AML-193 (cell line): ENCODE data around the gene PRMT1.
"Not testable (repeated sequence)": the region's sequence is repeated elsewhere in the genome, so short reads cannot be mapped to it uniquely, and the experiment has no call there.

Experiments used
- DNase-seq, 2 experiments: peaks; one replicate each; lab custom pipeline; 2025; lab: John Stamatoyannopoulos, UW

The PRMT1 gene

GRCh38 chr19:49688531-49689132 is 11.6 kb downstream of the PRMT1 start:
- no peak for DNase-seq

GRCh38 chr19:49689133-49690078 is 12.3 kb downstream of the PRMT1 start, which contains the start of gene ADM5:
ADM5 (plus strand) TSS chr19:49689594; CDS start chr19:49689838, 244 bp downstream.
- no peak for DNase-seq

DNA sequence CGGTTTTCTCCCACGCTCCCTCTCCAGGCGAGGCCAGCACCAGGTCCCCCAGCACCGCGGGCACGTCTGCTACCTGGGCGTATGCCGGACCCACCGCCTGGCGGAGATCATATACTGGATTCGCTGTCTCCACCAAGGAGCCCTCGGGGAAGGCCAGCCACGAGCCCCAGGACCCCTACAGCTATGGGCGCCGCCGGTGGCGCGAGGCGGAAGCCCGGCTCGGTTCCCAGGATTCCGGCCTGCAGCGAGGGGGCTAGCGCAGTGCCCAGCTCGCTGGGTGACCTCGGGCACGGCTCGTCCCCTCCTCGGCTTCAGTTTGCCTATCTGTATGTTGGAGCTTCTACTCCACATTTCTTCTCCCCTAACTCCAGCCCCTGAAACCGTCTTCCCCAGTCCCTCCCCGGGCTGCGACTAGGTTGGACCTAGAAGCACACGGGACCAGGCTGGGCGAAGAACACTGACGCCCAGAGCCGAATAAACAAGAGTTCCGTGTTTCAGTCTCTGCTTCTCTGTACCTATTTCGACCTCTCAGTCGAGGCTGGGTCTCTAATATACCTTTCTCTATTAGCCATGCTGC is 13.1 kb downstream of the PRMT1 start:
- no peak for DNase-seq

GRCh38 chr19:49690656-49691242 is 13.7 kb downstream of the PRMT1 start, which contains the start of gene CPT1C:
CPT1C (plus strand) TSS chr19:49691116; CDS start chr19:49692253, 1,137 bp downstream.
- no peak for DNase-seq

- DNase-seq: no peak
Measured at GRCh38 chr19:49691243-49692146, 14.4 kb downstream of the PRMT1 start.

GRCh38 chr19:49692147-49692506 is 15.1 kb downstream of the PRMT1 start:
- no peak for DNase-seq

GRCh38 chr19:49696115-49696514 is 19.0 kb downstream of the PRMT1 start:
- DNase-seq: no peak

- no peak for DNase-seq
Measured at GRCh38 chr19:49696865-49697264, 19.8 kb downstream of the PRMT1 start.

DNA sequence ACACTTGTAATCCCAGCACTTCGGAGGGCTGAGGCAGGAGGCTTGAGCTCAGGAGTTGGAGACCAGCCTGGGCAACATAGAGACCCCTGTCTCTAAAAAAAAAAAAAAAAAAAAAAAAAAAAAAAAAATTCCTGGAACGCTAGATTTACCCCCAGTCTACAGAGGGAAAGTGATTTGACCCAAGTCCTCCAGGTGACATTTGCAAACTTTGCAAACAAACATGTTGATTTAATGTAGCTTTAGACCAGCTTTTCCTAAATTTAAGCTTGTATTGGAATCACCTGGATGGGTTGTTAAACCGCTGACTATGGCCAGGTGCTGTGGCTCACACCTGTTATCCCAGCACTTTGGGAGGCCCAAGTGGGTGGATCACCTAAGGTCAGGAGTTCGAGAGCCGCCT is 22.3 kb downstream of the PRMT1 start:
- DNase-seq: no peak

GRCh38 chr19:49700563-49700962 is 23.5 kb downstream of the PRMT1 start:
- DNase-seq: no peak

GRCh38 chr19:49701271-49701786 is 24.3 kb downstream of the PRMT1 start:
- no peak for DNase-seq

DNA sequence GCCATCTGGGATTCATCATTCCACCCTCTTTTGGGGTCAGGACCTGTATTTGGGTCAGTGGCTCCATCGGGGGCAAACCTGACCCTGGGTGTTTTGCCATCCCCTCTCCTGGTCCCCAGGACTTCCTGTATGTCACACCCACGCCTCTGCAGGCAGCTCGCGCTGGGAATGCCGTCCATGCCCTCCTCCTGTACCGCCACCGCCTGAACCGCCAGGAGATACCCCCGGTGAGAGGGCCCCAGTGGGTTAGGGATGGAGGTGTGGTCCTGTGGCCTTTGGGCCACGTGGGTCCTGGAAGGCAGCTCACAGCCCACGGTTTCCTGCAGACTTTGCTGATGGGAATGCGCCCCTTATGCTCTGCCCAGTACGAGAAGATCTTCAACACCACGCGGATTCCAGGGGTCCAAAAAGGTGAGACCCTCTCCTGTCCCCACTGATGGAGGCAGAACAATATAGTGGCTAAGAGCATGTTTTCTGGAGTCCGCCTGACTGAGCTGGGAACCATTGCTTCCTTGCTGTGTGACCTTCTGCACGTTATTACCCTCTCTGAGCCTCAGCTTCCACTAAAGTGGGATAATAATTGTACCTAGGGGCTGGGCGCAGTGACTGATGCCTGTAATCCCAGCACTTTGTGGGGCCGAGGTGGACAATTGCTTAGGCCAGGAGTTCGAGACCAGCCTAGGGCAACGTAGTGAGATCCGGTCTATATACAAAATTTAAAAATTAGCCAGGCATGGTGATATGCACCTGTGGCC is 28.0 kb downstream of the PRMT1 start:
- no peak for DNase-seq

DNA sequence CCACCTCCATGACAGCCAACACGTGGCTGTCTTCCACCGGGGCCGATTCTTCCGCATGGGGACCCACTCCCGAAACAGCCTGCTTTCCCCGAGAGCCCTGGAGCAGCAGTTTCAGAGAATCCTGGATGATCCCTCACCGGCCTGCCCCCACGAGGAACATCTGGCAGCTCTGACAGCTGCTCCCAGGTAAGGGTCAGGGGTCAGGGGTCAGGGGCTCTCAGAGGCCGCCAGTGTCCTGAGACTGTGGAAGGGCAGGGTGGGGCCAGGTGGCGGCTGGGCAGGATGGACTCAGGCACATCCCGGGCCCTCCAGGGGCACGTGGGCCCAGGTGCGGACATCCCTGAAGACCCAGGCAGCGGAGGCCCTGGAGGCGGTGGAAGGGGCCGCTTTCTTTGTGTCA is 28.8 kb downstream of the PRMT1 start:
- DNase-seq: no peak

GRCh38 chr19:49710372-49710951 is 33.4 kb downstream of the PRMT1 start:
- no peak for DNase-seq

GRCh38 chr19:49712397-49712859 is 35.4 kb downstream of the PRMT1 start:
- DNase-seq: no peak

GRCh38 chr19:49713236-49713845 is 36.3 kb downstream of the PRMT1 start:
- no peak for DNase-seq

DNA sequence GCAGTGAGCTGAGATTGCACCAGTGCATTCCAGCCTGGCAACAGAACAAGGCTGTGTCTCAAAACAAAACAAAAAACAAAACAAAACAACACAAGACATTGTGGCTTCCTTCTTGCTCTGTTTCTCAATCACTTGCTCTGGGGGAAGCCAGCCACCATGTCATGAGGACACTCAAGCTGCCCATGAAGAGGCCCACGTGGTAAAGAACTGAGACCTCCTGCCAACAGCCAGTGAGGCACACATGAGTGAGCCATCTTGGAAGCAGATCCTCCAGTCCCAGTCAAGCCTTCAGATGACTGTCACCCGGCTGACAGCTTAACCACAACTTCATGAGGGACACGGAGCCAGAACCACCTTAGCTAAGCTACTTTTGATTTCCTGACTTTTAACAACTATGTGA is 39.1 kb downstream of the PRMT1 start:
- no peak for DNase-seq

- no peak for DNase-seq
Measured at GRCh38 chr19:49718511-49718910, 41.4 kb downstream of the PRMT1 start.

DNA sequence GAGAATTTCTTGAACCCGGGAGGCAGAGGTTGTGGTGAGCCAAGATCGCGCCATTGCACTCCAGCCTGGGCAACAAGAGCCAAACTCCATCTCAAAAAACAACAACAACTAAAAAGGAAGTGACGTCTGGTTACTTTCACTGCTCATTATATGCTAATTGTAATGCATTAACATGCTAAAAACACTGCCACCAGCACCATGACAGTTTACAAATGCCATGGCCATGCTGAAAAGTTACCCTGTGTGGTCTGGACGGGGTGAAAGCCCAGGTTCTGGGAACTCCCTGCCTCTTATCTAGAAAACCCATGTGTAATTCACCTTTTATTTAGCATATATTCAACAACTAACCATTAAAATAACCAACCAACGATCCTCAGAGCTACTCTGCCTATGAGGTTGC is 41.9 kb downstream of the PRMT1 start:
- no peak for DNase-seq

DNA sequence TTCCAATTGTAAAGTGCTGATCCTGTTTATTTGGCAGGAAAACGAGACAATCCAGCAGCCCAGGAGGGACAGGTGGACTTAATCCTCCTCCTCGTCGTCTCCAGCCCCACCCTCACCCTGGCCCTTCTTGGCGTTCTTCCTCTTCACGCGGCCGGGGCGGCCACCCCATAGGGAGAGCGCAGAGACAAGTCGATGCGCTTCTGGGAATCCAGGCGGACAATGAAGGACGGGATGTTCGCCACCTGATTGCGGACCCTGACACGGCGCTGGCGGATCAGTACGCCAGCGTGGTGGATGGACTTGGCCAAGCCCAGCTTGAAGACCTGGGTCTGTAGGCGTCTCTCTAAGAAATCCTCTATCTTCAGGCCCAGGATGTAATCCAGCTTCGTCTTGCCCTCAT is 42.3 kb downstream of the PRMT1 start:
- not testable (repeated sequence) for DNase-seq
